Choroid plexus epithelial cell (primary cell): Measurements from ENCODE around the gene TJP1.

Source experiments
- DNase-seq: peaks from one replicate; pipeline ENCODE4 v3.0.0-alpha.2; 2010; ENCODE audit warnings: low read depth
- H3K4me3 ChIP-seq: 2 replicates; pipeline ENCODE4 v1.5.1; 2011; ENCODE audit warnings: low read depth, mild to moderate bottlenecking, control low read depth, low read length, moderate library complexity
- TF ChIP-seq, protein P1 (sequence below): conservative IDR thresholded peaks from 2 replicates; pipeline ENCODE4 v1.5.1; 2011; ENCODE audit warnings: low read depth, mild to moderate bottlenecking, control low read depth, inconsistent platforms, low read length, moderate library complexity

TJP1 gene

DNA sequence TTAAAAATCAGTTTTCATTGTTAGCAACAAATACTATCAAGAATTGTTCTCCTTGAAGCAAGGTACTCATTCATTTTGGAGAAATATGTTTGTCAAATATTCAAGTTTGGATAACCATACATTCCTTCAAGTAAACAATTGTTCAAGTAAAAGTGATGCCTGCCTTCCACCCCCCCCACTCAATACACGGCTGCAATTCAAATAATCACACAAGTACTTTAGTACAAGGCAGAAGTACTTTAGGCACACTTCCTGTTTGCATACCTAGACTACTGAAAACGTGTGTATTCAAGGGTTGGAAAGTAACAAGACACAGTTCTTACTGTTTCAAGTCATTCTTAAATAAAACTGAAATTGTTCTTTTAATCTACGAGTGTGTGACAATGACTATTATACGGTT lies 45.4 kb downstream of the TJP1 start:
- H3K4me3 ChIP-seq, result no peak overlapping the region
- TF ChIP-seq, protein P1, sequence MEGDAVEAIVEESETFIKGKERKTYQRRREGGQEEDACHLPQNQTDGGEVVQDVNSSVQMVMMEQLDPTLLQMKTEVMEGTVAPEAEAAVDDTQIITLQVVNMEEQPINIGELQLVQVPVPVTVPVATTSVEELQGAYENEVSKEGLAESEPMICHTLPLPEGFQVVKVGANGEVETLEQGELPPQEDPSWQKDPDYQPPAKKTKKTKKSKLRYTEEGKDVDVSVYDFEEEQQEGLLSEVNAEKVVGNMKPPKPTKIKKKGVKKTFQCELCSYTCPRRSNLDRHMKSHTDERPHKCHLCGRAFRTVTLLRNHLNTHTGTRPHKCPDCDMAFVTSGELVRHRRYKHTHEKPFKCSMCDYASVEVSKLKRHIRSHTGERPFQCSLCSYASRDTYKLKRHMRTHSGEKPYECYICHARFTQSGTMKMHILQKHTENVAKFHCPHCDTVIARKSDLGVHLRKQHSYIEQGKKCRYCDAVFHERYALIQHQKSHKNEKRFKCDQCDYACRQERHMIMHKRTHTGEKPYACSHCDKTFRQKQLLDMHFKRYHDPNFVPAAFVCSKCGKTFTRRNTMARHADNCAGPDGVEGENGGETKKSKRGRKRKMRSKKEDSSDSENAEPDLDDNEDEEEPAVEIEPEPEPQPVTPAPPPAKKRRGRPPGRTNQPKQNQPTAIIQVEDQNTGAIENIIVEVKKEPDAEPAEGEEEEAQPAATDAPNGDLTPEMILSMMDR, result no peak
- no peak for DNase-seq

DNA sequence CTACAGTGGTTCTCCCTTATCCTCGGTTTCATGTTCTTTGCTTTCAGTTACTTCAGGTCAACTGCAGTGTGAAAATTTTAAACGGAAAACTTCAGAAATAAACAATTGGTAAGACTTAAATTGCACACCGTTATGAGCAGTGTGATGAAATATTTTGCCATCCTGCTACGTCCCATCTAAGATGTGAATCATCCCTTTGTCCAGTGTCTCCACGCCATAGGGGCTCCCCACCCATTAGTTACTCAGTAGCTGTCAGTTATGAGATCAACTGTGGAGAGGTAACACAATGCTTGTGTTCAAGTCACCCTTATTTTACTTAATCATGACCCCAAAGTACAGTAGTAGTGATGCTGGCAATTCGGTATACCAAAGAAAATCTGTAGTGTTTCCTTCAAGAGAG lies 47.4 kb downstream of the TJP1 start:
- DNase-seq, result peak; percentile 83
- H3K4me3 ChIP-seq, result no peak overlapping the region
- TF ChIP-seq, protein P1, result no peak

DNA sequence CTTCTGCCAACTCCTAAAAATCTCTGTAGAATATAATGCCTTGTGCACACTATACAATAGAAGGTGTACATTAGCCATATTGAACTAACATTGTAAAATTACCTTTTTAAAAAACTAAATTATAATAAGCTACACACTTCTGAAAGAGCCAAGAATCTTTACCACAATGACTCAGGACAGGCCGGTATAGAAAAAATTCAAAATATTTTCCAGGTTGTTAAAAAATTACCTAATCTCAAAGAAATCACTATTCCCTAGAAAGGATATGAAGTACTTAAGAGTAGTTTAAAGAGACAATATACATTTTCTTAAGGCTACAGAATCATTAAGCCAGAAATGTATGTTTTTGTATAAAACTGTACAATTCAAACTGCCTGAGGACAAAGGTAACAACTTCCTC lies 48.5 kb downstream of the TJP1 start:
- TF ChIP-seq, protein P1, result no peak
- DNase-seq, result peak; percentile 48
- no peak overlapping the region for H3K4me3 ChIP-seq

DNA sequence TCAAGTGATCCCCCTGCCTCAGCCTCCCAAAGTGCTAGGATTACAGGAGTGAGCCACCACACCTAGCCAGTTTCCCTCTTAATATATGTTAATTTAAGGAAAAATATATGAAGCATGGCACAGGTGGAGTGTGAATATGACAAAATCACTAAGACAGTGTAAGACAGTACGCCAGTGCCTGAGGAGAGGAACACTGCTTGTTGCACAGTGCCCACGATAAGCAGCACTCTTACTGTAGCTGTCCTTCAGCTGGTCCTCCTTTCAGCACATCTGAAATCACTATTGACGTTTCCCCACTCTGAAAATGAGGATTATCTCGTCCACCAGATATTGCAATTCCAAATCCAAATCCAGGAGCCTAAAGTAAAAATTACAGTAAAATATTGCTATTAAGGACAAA lies 49.3 kb downstream of the TJP1 start:
- DNase-seq, result no peak
- H3K4me3 ChIP-seq, result no peak overlapping the region
- TF ChIP-seq, protein P1, result no peak

DNA sequence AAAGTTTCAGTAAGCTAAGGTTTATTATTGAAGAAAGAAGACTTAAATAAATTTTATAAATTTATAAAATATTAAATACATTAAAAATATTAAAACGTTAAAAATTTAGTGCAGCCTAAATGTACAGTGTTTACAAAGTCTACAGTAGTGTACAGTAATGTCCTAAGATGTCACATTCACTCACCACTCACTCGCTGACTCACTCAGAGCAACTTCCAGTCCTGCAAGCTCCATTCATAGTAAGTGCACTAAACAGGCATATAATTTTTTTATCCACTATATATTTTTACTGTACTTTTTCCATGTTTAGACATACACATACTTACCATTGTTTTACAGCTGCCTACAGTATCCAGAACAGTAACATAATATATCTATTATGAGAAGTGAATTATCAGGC lies 51.5 kb downstream of the TJP1 start:
- TF ChIP-seq, protein P1, result no peak
- no peak overlapping the region for H3K4me3 ChIP-seq
- peak; percentile 45 for DNase-seq

DNA sequence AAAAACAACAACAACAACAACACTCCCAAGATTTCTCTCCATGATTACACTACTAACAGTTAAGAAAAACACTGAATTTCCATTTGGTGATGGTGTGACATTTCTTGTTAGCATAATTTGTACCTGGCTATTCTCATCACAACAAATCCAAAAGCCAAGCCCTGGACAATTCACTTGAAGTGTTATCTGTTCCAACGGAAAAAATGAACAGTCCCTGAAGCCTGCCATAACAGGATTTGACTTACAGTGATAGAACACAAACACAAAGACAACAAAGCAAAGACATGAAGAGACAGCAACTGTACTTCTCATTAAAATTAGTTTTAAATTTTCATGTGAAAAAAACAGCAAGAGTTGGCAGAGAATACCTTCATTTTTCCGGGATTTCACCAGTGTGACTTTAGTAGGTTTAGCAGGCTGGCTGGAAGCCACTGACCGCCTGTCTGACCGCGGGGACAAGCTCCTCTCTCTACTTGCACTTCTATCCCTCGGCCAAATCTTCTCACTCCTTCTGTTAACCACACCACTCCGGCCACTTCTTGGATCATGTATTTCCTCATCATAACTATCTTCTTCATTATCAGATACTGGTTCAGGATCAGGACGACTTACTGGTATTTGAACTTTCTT lies 56.3 kb downstream of the TJP1 start:
- TF ChIP-seq, protein P1, result no peak
- no peak overlapping the region for H3K4me3 ChIP-seq
- DNase-seq, result peak; percentile 17

DNA sequence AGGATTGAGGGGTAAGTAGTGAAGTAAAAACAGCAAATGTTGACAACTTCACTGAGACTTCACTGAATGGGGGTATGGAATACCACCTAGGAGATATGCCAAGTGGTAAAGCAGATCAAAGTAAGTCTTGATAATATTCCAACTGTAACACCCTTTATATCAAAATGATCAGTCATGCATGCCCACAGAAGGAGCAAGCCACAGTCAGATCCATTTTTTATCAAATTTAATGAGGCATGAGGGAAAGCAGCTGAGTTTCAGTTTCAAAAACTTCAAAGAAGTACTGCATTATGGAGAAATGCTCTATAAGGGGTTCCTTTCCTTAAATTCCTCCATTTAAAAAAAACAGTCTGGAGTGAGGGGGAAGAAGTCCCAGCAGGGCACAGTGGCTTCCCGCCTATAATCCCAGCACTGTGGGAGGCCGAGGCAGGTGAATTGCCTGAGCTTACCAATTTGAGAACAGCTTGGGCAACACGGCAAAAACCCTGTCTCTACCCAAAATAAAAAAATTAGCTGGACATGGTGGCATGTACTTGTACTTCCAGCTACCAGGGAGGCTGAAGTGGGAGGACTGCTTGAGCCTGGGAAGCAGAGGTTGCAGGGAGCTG lies 56.9 kb downstream of the TJP1 start:
- TF ChIP-seq, protein P1, result no peak
- H3K4me3 ChIP-seq, result no peak overlapping the region
- DNase-seq, result no peak
